GM19099 (cell line): Measurements from ENCODE around the gene CARD16.

ENCODE experiments used
- POLR2A ChIP-seq: IDR thresholded peaks from 3 replicates; pipeline ENCODE4 v1.6.1; 2011; ENCODE audit warnings: low read depth; ENCODE audit not compliant: insufficient read length; ENCODE audit errors: extremely low read depth

The CARD16 gene

GRCh38 chr11:105046898-105047579, 1.9 kb upstream of the CARD16 start:
- no peak for TF ChIP-seq POLR2A

- no peak for TF ChIP-seq POLR2A
Measured at GRCh38 chr11:105045676-105046296, 651 bp upstream of the CARD16 start.

- TF ChIP-seq POLR2A, result no peak
Measured at GRCh38 chr11:105042178-105042577, 3.0 kb downstream of the CARD16 start.

GRCh38 chr11:105040703-105041102, 4.4 kb downstream of the CARD16 start:
- no peak for TF ChIP-seq POLR2A

- TF ChIP-seq POLR2A, result no peak
Measured at GRCh38 chr11:105034813-105035620, 10.1 kb downstream of the CARD16 start, which contains the start of gene CASP1. Gene CASP1 (minus strand): TSS chr11:105035144. CDS start chr11:105035113, 31 bp downstream.

GRCh38 chr11:105033781-105034180, 11.4 kb downstream of the CARD16 start:
- no peak for TF ChIP-seq POLR2A

GRCh38 chr11:105033343-105033742, 11.8 kb downstream of the CARD16 start:
- no peak for TF ChIP-seq POLR2A

- TF ChIP-seq POLR2A, result no peak
Measured at GRCh38 chr11:105032495-105032894, 12.6 kb downstream of the CARD16 start.

- no peak for TF ChIP-seq POLR2A
Measured at GRCh38 chr11:105027678-105028077, 17.5 kb downstream of the CARD16 start.

GRCh38 chr11:105024394-105024793, 20.7 kb downstream of the CARD16 start:
- no peak for TF ChIP-seq POLR2A

GRCh38 chr11:105023003-105023402, 22.1 kb downstream of the CARD16 start, which contains the start of gene CASP5:
Gene CASP5 (minus strand): TSS chr11:105023168. CDS start chr11:105023136, 32 bp downstream.
- no peak for TF ChIP-seq POLR2A

GRCh38 chr11:105022527-105022926, 22.6 kb downstream of the CARD16 start:
- TF ChIP-seq POLR2A, result no peak

GRCh38 chr11:105007463-105007862, 37.7 kb downstream of the CARD16 start:
- no peak for TF ChIP-seq POLR2A

- no peak for TF ChIP-seq POLR2A
Measured at GRCh38 chr11:105005451-105005845, 39.7 kb downstream of the CARD16 start.

GRCh38 chr11:105004021-105004420, 41.1 kb downstream of the CARD16 start:
- no peak for TF ChIP-seq POLR2A
